HEK293 (cell line): Measurements from ENCODE around the gene TMEM218.

Experiments used
- CTCF ChIA-PET: fragments of 350-600 bp; formaldehyde crosslinking; extraction: SDS; loops from one replicate; lab custom pipeline; 2021; ENCODE audit warnings: antibody characterized with exemption; lab: Yijun Ruan, JAX
- POLR2A ChIA-PET: fragments of 300-600 bp; formaldehyde crosslinking; extraction: SDS; loops from one replicate; lab custom pipeline; 2020; ENCODE audit warnings: antibody characterized with exemption, inconsistent platforms; lab: Yijun Ruan, JAX
- H3K27ac ChIP-seq: fragments of 200-500 bp; sonication (Bioruptor generic); 2 replicates; pipeline ENCODE4 v1.5.1; 2014; ENCODE audit warnings: low read depth, low read length, control low read depth, inconsistent platforms; ENCODE audit errors: extremely low read depth
- H3K36me3 ChIP-seq, 2 experiments: fragments of 200-500 bp in 1 of 2; sonication (Bioruptor generic) in 1 of 2; 1 replicate in 1 of 2; 2 replicates in 1 of 2; pipeline ENCODE4 v1.5.1; 2014 to 2017; ENCODE audit warnings: inconsistent platforms in 2 of 2, low read length in 2 of 2; ENCODE audit not compliant: control insufficient read depth in 2 of 2, insufficient read depth in 1 of 2
- H3K4me1 ChIP-seq: fragments of 200-500 bp; sonication (Bioruptor generic); 2 replicates; pipeline ENCODE4 v1.5.1; 2014; ENCODE audit warnings: mild to moderate bottlenecking, low read length, inconsistent platforms; ENCODE audit not compliant: control insufficient read depth, insufficient read depth
- H3K4me3 ChIP-seq: 2 replicates; pipeline ENCODE4 v1.5.1; 2011; ENCODE audit warnings: low read depth, mild to moderate bottlenecking, control low read depth, low read length, moderate library complexity
- H3K9me3 ChIP-seq: fragments of 200-500 bp; sonication (Bioruptor generic); 2 replicates; pipeline ENCODE4 v1.5.1; 2014; ENCODE audit warnings: low read depth, low read length, inconsistent platforms; ENCODE audit not compliant: control insufficient read depth, insufficient read depth
- BCL11A ChIP-seq: fragments of 450-650 bp; formaldehyde crosslinking; IDR thresholded peaks from 2 replicates; pipeline ENCODE4 v1.5.1; 2016; ENCODE audit warnings: low read depth, missing biosample characterization, missing genetic modification characterization
- KLF1 ChIP-seq: fragments of 450-650 bp; formaldehyde crosslinking; IDR thresholded peaks from 2 replicates; pipeline ENCODE4 v1.5.1; 2016; ENCODE audit warnings: missing biosample characterization, missing genetic modification characterization
- KLF10 ChIP-seq: fragments of 450-650 bp; IDR thresholded peaks from 2 replicates; pipeline ENCODE4 v1.5.1; 2018; ENCODE audit warnings: missing biosample characterization, mild to moderate bottlenecking, missing genetic modification characterization
- REPIN1 ChIP-seq: fragments of 450-650 bp; formaldehyde crosslinking; IDR thresholded peaks from 2 replicates; pipeline ENCODE4 v1.5.1; 2017; ENCODE audit warnings: missing biosample characterization, missing genetic modification characterization, low read depth
- SP2 ChIP-seq: fragments of 450-650 bp; formaldehyde crosslinking; IDR thresholded peaks from 2 replicates; pipeline ENCODE4 v1.5.1; 2016; ENCODE audit warnings: missing biosample characterization, missing genetic modification characterization
- TRIM28 ChIP-seq: IDR thresholded peaks from 2 replicates; pipeline ENCODE4 v1.6.1; 2011; ENCODE audit warnings: low read length, control low read depth, borderline replicate concordance
- WT1 ChIP-seq: fragments of 450-650 bp; formaldehyde crosslinking; IDR thresholded peaks from 2 replicates; pipeline ENCODE4 v1.5.1; 2016; ENCODE audit warnings: missing biosample characterization, missing genetic modification characterization
- ZBTB20 ChIP-seq: fragments of 450-650 bp; formaldehyde crosslinking; IDR thresholded peaks from 2 replicates; pipeline ENCODE4 v1.5.1; 2016; ENCODE audit warnings: missing biosample characterization, missing genetic modification characterization
- ZBTB21 ChIP-seq: fragments of 450-650 bp; formaldehyde crosslinking; IDR thresholded peaks from 2 replicates; pipeline ENCODE4 v1.5.1; 2017; ENCODE audit warnings: missing biosample characterization, missing genetic modification characterization
- ZNF132 ChIP-seq: fragments of 450-650 bp; formaldehyde crosslinking; IDR thresholded peaks from 2 replicates; pipeline ENCODE4 v1.5.1; 2017; ENCODE audit warnings: missing biosample characterization, missing genetic modification characterization, borderline replicate concordance
- ZNF16 ChIP-seq: fragments of 450-650 bp; formaldehyde crosslinking; IDR thresholded peaks from 2 replicates; pipeline ENCODE4 v1.5.1; 2016; ENCODE audit warnings: low read depth, missing biosample characterization, missing genetic modification characterization
- ZNF169 ChIP-seq: fragments of 450-650 bp; formaldehyde crosslinking; IDR thresholded peaks from 2 replicates; pipeline ENCODE4 v1.5.1; 2016; ENCODE audit warnings: missing biosample characterization, missing genetic modification characterization
- ZNF292 ChIP-seq: fragments of 450-650 bp; formaldehyde crosslinking; IDR thresholded peaks from 2 replicates; pipeline ENCODE4 v1.5.1; 2016; ENCODE audit warnings: low read depth, missing biosample characterization, missing genetic modification characterization, borderline replicate concordance
- ZNF311 ChIP-seq: fragments of 450-650 bp; formaldehyde crosslinking; IDR thresholded peaks from 2 replicates; pipeline ENCODE4 v1.5.1; 2017; ENCODE audit warnings: missing biosample characterization, missing genetic modification characterization, borderline replicate concordance
- ZNF354C ChIP-seq: fragments of 450-650 bp; formaldehyde crosslinking; IDR thresholded peaks from 2 replicates; pipeline ENCODE4 v1.5.1; 2016; ENCODE audit warnings: missing biosample characterization, missing genetic modification characterization, low read depth, borderline replicate concordance
- ZNF37A ChIP-seq: fragments of 450-650 bp; IDR thresholded peaks from 2 replicates; pipeline ENCODE4 v1.5.1; 2018; ENCODE audit warnings: missing biosample characterization, missing genetic modification characterization
- ZNF391 ChIP-seq: fragments of 450-650 bp; formaldehyde crosslinking; IDR thresholded peaks from 2 replicates; pipeline ENCODE4 v1.5.1; 2016; ENCODE audit warnings: low read depth, missing biosample characterization, missing genetic modification characterization, borderline replicate concordance
- ZNF394 ChIP-seq: fragments of 450-650 bp; formaldehyde crosslinking; IDR thresholded peaks from 2 replicates; pipeline ENCODE4 v1.5.1; 2016; ENCODE audit warnings: missing biosample characterization, missing genetic modification characterization, mild to moderate bottlenecking, moderate library complexity, borderline replicate concordance
- ZNF404 ChIP-seq: fragments of 450-650 bp; formaldehyde crosslinking; IDR thresholded peaks from 2 replicates; pipeline ENCODE4 v1.5.1; 2017; ENCODE audit warnings: missing biosample characterization, missing genetic modification characterization
- ZNF623 ChIP-seq: fragments of 450-650 bp; formaldehyde crosslinking; IDR thresholded peaks from 2 replicates; pipeline ENCODE4 v1.5.1; 2016; ENCODE audit warnings: missing biosample characterization, missing genetic modification characterization
- ZNF654 ChIP-seq: fragments of 450-650 bp; formaldehyde crosslinking; IDR thresholded peaks from 2 replicates; pipeline ENCODE4 v1.5.1; 2016; ENCODE audit warnings: low read depth, missing biosample characterization, missing genetic modification characterization
- ZNF707 ChIP-seq: fragments of 450-650 bp; formaldehyde crosslinking; IDR thresholded peaks from 2 replicates; pipeline ENCODE4 v1.5.1; 2016; ENCODE audit warnings: missing biosample characterization, missing genetic modification characterization
- ZNF76 ChIP-seq: fragments of 450-650 bp; formaldehyde crosslinking; IDR thresholded peaks from 2 replicates; pipeline ENCODE4; 2016; ENCODE audit warnings: low read depth, missing biosample characterization, missing genetic modification characterization, borderline replicate concordance
- ZNF777 ChIP-seq: fragments of 450-650 bp; formaldehyde crosslinking; IDR thresholded peaks from 2 replicates; pipeline ENCODE4 v1.5.1; 2017; ENCODE audit warnings: missing biosample characterization, missing genetic modification characterization, borderline replicate concordance
- TF ChIP-seq, protein P1 (sequence below): sonication (generic); formaldehyde crosslinking; IDR thresholded peaks from 2 replicates; pipeline ENCODE4 v1.8.1; 2022; ENCODE audit warnings: mild to moderate bottlenecking, moderate library complexity, missing genetic modification reagents

TMEM218 gene

DNA sequence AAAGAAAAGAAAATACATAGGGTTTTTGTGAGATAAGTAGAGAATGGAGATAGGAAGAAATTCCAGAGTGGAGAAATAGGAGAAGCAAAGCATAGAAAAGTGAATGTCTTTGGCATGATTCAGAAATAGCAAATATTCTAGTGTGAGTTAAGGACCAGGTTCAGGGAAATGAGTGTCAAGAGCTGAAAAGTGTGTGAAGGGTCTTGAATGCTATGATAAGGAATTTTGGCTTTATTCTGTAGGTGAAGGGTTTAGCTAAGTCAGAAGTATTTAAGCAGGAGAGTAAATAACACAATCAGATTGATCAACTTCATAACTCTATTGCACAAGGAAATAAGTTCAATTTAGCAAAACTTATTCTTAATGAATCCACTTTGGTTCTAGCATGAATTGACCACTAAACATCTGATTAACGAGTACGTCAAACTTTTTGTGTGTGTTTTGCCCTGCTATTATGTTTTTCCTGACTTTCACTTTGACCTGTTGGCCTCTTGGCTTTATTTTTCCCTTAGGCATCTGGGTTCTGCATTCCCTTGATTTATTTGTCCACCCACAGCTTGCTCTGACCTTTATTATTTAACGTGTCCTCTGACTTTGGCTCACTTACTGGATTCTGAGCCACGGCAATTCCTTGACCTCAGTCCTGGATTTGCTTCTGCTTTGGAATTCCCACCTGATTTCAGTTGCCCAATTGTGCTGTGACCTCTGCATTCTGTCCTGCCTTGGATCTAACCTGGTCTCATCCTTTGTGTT lies 11.9 kb upstream of the TMEM218 start:
- ChIA-PET POLR2A (interaction anchor here (0.6 kb wide), 1 partner anchor 178 kb away, joined by 4 read pairs; no protein-coding TSS in a partner anchor), CTCF (interaction anchor here (0.6 to 2.0 kb wide), 8 partner anchors 12 to 993 kb away, joined by 3 to 13 read pairs (median 3); partner anchors contain the start of gene TMEM218)
- no peaks in the 10 kb centered on the region for H3K4me1 ChIP-seq
- no peak overlapping the region for H3K4me3 ChIP-seq
- no peaks in the 10 kb centered on the region for H3K36me3 ChIP-seq
- no peak overlapping the region for H3K27ac ChIP-seq
- no peak for TF ChIP-seq ZNF132 (tag by site-specific recombination)
- no peak for TF ChIP-seq ZBTB20 (tag by site-specific recombination)
- no peak for TF ChIP-seq KLF10 (tag by site-specific recombination)
- TF ChIP-seq KLF1, result no peak
- no peak for TF ChIP-seq ZNF311 (tag by site-specific recombination)
- TF ChIP-seq ZNF654 (tag by site-specific recombination), result no peak
- TF ChIP-seq ZNF623 (tag by site-specific recombination), result no peak
- TF ChIP-seq ZNF292 (tag by site-specific recombination), result no peak
- TF ChIP-seq ZNF394 (tag by site-specific recombination), result no peak
- no peak for TF ChIP-seq TRIM28
- no peak for TF ChIP-seq ZNF404 (tag by site-specific recombination)
- TF ChIP-seq ZNF354C (tag by site-specific recombination), result no peak
- H3K9me3 ChIP-seq, result no peaks in the 10 kb centered on the region

- Histone ChIP-seq H3K4me3 (no peak overlapping the region), H3K27ac (no peak overlapping the region), H3K9me3 (no peaks in the 10 kb centered on the region), H3K4me1 (no peaks in the 10 kb centered on the region), H3K36me3 (no peaks in the 10 kb centered on the region)
- POLR2A ChIA-PET, result no interaction called here
- TF ChIP-seq ZNF391 (tag by site-specific recombination) (no peak), WT1 (tag by site-specific recombination) (no peak), ZNF707 (tag by site-specific recombination) (no peak), ZBTB21 (no peak), SP2 (tag by site-specific recombination) (no peak), ZNF169 (tag by site-specific recombination) (no peak), ZNF37A (tag by site-specific recombination) (no peak), REPIN1 (tag by site-specific recombination) (no peak), ZNF16 (tag by site-specific recombination) (no peak), ZNF76 (tag by site-specific recombination) (no peak), BCL11A (tag by site-specific recombination) (no peak), ZNF777 (tag by site-specific recombination) (no peak)
- TF ChIP-seq, protein P1, sequence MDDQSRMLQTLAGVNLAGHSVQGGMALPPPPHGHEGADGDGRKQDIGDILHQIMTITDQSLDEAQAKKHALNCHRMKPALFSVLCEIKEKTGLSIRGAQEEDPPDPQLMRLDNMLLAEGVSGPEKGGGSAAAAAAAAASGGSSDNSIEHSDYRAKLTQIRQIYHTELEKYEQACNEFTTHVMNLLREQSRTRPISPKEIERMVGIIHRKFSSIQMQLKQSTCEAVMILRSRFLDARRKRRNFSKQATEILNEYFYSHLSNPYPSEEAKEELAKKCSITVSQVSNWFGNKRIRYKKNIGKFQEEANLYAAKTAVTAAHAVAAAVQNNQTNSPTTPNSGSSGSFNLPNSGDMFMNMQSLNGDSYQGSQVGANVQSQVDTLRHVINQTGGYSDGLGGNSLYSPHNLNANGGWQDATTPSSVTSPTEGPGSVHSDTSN (CRISPR knock-in tag), result no peak
- CTCF ChIA-PET, result interaction anchor here (0.6 to 2.2 kb wide), 4 partner anchors 25 to 311 kb away, joined by 3 to 7 read pairs (median 4); no protein-coding TSS in a partner anchor
Measured at GRCh38 chr11:125117429-125117828, 6.0 kb upstream of the TMEM218 start.
